Measurements from ENCODE around the gene DDX1. TPM values are rescaled to one million over a fixed set of nuclear protein-coding genes. Genes with fewer than 3 reads are reported as not detected.

The DDX1 gene
- total RNA-seq, 1 experiment from 2014 or later = 115 TPM

DNA sequence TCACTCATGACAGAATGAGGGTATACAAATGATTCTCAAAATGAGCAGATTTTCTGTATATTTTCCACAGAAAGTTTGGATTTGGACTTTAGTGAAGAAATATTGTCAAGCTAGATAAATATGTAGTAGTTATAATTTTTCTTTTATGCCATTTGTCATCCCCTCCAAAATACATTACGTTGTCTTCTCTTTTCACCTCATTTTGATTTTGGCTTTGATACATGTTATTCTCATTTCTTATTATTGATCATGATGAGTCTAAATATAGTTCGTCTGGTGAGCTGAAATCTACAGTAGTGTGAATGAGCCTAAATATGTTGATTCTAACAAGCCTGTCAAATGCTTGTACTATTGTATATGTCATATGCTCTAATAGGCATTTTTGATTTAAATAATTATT is 12.3 kb downstream of the DDX1 start:
- Mint-ChIP-seq H3K4me1 (no peaks in the 10 kb centered on the region), H3K9me3 (no peaks in the 10 kb centered on the region), H3K4me3 (no peak overlapping the region), H3K27ac (no peak overlapping the region), H3K36me3 (peaks cover 88% of the 10 kb centered on the region), H3K27me3 (ENCODE audit: low read depth) (no peaks in the 10 kb centered on the region)
- no peak for DNase-seq (ENCODE audit: low spot score)
- ATAC-seq = no peak
- POLR2A ChIA-PET = no interaction called here
- CTCF ChIA-PET = no interaction called here
- TF ChIP-seq CBFB (CRISPR knock-in tag; IDR thresholded peaks at IDR 0.05; ENCODE audit: low read depth) (no peak), FOXK1 (CRISPR knock-in tag; IDR thresholded peaks at IDR 0.05) (no peak), CREB1 (CRISPR knock-in tag; IDR thresholded peaks at IDR 0.05) (no peak), IRF2 (CRISPR knock-in tag; IDR thresholded peaks at IDR 0.05; ENCODE audit: borderline replicate concordance, low read depth) (no peak), SMAD3 (CRISPR knock-in tag; IDR thresholded peaks at IDR 0.05; ENCODE audit: borderline replicate concordance) (no peak), TP53 (CRISPR knock-in tag; IDR thresholded peaks at IDR 0.05) (no peak), EMX1 (CRISPR knock-in tag; IDR thresholded peaks at IDR 0.05) (no peak), PRRX2 (CRISPR knock-in tag; IDR thresholded peaks at IDR 0.05) (no peak), TEAD1 (CRISPR knock-in tag; IDR thresholded peaks at IDR 0.05) (no peak), GABPB1 (CRISPR knock-in tag; IDR thresholded peaks at IDR 0.05) (no peak), ZNF263 (CRISPR knock-in tag; IDR thresholded peaks at IDR 0.05; ENCODE audit: low read depth) (no peak), CREM (CRISPR knock-in tag; IDR thresholded peaks at IDR 0.05) (no peak)
- TF ChIP-seq, protein P1, sequence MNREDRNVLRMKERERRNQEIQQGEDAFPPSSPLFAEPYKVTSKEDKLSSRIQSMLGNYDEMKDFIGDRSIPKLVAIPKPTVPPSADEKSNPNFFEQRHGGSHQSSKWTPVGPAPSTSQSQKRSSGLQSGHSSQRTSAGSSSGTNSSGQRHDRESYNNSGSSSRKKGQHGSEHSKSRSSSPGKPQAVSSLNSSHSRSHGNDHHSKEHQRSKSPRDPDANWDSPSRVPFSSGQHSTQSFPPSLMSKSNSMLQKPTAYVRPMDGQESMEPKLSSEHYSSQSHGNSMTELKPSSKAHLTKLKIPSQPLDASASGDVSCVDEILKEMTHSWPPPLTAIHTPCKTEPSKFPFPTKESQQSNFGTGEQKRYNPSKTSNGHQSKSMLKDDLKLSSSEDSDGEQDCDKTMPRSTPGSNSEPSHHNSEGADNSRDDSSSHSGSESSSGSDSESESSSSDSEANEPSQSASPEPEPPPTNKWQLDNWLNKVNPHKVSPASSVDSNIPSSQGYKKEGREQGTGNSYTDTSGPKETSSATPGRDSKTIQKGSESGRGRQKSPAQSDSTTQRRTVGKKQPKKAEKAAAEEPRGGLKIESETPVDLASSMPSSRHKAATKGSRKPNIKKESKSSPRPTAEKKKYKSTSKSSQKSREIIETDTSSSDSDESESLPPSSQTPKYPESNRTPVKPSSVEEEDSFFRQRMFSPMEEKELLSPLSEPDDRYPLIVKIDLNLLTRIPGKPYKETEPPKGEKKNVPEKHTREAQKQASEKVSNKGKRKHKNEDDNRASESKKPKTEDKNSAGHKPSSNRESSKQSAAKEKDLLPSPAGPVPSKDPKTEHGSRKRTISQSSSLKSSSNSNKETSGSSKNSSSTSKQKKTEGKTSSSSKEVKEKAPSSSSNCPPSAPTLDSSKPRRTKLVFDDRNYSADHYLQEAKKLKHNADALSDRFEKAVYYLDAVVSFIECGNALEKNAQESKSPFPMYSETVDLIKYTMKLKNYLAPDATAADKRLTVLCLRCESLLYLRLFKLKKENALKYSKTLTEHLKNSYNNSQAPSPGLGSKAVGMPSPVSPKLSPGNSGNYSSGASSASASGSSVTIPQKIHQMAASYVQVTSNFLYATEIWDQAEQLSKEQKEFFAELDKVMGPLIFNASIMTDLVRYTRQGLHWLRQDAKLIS (CRISPR knock-in tag; IDR thresholded peaks at IDR 0.05; ENCODE audit: borderline replicate concordance) = no peak
- TF ChIP-seq, protein P2, sequence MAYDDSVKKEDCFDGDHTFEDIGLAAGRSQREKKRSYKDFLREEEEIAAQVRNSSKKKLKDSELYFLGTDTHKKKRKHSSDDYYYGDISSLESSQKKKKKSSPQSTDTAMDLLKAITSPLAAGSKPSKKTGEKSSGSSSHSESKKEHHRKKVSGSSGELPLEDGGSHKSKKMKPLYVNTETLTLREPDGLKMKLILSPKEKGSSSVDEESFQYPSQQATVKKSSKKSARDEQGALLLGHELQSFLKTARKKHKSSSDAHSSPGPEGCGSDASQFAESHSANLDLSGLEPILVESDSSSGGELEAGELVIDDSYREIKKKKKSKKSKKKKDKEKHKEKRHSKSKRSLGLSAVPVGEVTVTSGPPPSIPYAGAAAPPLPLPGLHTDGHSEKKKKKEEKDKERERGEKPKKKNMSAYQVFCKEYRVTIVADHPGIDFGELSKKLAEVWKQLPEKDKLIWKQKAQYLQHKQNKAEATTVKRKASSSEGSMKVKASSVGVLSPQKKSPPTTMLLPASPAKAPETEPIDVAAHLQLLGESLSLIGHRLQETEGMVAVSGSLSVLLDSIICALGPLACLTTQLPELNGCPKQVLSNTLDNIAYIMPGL (CRISPR knock-in tag; IDR thresholded peaks at IDR 0.05) = no peak
- TF ChIP-seq, protein P3, sequence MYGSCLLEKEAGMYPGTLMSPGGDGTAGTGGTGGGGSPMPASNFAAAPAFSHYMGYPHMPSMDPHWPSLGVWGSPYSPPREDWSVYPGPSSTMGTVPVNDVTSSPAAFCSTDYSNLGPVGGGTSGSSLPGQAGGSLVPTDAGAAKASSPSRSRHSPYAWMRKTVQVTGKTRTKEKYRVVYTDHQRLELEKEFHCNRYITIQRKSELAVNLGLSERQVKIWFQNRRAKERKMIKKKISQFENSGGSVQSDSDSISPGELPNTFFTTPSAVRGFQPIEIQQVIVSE (CRISPR knock-in tag; IDR thresholded peaks at IDR 0.05; ENCODE audit: borderline replicate concordance) = no peak
- TF ChIP-seq, protein P4, sequence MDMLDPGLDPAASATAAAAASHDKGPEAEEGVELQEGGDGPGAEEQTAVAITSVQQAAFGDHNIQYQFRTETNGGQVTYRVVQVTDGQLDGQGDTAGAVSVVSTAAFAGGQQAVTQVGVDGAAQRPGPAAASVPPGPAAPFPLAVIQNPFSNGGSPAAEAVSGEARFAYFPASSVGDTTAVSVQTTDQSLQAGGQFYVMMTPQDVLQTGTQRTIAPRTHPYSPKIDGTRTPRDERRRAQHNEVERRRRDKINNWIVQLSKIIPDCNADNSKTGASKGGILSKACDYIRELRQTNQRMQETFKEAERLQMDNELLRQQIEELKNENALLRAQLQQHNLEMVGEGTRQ (CRISPR knock-in tag; IDR thresholded peaks at IDR 0.05) = no peak
- TF ChIP-seq, protein P5, sequence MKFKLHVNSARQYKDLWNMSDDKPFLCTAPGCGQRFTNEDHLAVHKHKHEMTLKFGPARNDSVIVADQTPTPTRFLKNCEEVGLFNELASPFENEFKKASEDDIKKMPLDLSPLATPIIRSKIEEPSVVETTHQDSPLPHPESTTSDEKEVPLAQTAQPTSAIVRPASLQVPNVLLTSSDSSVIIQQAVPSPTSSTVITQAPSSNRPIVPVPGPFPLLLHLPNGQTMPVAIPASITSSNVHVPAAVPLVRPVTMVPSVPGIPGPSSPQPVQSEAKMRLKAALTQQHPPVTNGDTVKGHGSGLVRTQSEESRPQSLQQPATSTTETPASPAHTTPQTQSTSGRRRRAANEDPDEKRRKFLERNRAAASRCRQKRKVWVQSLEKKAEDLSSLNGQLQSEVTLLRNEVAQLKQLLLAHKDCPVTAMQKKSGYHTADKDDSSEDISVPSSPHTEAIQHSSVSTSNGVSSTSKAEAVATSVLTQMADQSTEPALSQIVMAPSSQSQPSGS (CRISPR knock-in tag; IDR thresholded peaks at IDR 0.05; ENCODE audit: borderline replicate concordance, low read depth) = no peak
- TF ChIP-seq, protein P6, sequence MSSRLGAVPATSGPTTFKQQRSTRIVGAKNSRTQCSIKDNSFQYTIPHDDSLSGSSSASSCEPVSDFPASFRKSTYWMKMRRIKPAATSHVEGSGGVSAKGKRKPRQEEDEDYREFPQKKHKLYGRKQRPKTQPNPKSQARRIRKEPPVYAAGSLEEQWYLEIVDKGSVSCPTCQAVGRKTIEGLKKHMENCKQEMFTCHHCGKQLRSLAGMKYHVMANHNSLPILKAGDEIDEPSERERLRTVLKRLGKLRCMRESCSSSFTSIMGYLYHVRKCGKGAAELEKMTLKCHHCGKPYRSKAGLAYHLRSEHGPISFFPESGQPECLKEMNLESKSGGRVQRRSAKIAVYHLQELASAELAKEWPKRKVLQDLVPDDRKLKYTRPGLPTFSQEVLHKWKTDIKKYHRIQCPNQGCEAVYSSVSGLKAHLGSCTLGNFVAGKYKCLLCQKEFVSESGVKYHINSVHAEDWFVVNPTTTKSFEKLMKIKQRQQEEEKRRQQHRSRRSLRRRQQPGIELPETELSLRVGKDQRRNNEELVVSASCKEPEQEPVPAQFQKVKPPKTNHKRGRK (CRISPR knock-in tag; IDR thresholded peaks at IDR 0.05; ENCODE audit: borderline replicate concordance) = no peak
- TF ChIP-seq, protein P7, sequence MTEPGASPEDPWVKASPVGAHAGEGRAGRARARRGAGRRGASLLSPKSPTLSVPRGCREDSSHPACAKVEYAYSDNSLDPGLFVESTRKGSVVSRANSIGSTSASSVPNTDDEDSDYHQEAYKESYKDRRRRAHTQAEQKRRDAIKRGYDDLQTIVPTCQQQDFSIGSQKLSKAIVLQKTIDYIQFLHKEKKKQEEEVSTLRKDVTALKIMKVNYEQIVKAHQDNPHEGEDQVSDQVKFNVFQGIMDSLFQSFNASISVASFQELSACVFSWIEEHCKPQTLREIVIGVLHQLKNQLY (CRISPR knock-in tag; IDR thresholded peaks at IDR 0.05) = no peak

All from WTC11 (cell line).